C4-2B (cell line): ENCODE results near the gene VSIR.

Experiments
- H3K27ac ChIP-seq: fragments of 450-650 bp; 2 replicates; pipeline ENCODE4 v1.5.1; 2017
- ZFX ChIP-seq: fragments of 450-650 bp; IDR thresholded peaks from 2 replicates; pipeline ENCODE4 v1.6.1; 2017
- TF ChIP-seq, protein P1 (sequence below): fragments of 450-650 bp; conservative IDR thresholded peaks from 2 replicates; pipeline ENCODE4 v1.5.1; 2017; ENCODE audit warnings: mild to moderate bottlenecking

VSIR gene

DNA sequence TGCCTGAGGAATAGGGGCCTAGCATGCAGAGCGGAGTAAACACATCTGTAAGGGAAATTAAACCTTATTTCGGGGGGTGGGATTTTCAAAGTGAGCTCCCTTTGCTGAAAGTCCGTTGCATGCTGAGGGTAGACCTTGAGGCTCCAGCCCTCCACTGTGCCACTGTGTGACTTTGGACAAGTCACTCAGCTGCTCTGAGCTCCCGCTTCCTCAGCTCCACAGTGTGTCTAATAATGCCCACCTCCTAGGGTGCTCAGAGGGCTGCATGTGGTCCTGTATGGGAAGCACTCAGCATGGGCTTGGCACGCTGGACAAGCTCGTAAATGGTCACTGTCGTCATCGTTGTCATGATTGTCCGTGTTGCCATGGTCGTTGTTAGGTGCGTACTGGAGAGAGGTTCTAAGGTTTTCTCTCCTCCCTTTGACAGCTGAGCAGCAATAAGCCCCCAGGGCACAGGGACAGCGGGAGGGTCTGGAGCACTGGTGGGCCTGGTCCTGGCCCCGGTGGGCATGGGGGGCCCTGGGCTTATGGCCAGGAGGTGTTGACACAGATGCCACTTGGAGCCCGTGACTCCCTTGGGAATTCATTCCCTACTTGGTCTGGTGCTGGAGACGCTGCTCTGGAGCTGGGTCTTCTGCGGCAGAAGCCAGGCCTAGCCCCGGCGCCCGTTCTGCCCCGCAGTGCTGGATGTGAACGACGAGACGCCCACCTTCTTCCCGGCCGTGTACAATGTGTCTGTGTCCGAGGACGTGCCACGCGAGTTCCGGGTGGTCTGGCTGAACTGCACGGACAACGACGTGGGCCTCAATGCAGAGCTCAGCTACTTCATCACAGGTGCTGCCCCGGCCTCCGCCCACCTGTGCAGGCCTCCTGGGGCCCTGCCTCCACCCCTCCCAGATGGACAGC lies 66.9 kb downstream of the VSIR start:
- no peak overlapping the region for H3K27ac ChIP-seq
- TF ChIP-seq, protein P1, sequence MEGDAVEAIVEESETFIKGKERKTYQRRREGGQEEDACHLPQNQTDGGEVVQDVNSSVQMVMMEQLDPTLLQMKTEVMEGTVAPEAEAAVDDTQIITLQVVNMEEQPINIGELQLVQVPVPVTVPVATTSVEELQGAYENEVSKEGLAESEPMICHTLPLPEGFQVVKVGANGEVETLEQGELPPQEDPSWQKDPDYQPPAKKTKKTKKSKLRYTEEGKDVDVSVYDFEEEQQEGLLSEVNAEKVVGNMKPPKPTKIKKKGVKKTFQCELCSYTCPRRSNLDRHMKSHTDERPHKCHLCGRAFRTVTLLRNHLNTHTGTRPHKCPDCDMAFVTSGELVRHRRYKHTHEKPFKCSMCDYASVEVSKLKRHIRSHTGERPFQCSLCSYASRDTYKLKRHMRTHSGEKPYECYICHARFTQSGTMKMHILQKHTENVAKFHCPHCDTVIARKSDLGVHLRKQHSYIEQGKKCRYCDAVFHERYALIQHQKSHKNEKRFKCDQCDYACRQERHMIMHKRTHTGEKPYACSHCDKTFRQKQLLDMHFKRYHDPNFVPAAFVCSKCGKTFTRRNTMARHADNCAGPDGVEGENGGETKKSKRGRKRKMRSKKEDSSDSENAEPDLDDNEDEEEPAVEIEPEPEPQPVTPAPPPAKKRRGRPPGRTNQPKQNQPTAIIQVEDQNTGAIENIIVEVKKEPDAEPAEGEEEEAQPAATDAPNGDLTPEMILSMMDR = no peak

DNA sequence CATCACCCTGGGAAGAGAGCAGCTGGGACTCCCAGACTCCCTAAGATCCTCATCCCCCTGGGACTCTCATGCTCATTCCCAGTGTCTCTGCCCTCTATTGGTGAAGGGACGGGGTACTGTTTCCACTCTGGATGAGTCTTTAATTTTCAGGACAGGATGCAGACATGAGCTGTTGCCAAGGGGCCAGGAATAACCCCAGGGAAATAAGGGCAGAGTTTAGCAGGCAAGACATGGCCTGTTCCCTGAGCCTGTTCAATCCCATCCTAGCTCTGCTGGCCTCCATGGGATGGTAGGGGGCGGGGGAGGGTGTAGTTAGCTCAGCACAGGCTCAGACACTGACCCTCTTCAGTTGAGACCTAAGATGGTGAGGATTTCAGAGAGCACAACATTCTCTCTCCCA lies 67.7 kb downstream of the VSIR start:
- H3K27ac ChIP-seq = no peak overlapping the region
- TF ChIP-seq, protein P1 = no peak
- TF ChIP-seq ZFX = no peak

DNA sequence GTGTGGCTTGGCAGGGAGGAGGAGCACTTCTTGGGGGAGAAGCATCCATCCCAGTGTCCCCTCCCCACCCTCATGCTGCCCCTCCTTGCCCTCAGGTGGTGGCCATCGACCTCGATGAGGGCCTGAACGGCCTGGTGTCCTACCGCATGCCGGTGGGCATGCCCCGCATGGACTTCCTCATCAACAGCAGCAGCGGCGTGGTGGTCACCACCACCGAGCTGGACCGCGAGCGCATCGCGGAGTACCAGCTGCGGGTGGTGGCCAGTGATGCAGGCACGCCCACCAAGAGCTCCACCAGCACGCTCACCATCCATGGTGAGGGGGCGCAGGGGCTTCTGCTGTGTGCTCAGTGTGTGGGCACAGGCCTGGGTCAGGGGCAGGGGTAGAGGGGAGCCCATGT lies 68.5 kb downstream of the VSIR start:
- H3K27ac ChIP-seq = no peak overlapping the region
- TF ChIP-seq, protein P1 = no peak
- no peak for TF ChIP-seq ZFX

DNA sequence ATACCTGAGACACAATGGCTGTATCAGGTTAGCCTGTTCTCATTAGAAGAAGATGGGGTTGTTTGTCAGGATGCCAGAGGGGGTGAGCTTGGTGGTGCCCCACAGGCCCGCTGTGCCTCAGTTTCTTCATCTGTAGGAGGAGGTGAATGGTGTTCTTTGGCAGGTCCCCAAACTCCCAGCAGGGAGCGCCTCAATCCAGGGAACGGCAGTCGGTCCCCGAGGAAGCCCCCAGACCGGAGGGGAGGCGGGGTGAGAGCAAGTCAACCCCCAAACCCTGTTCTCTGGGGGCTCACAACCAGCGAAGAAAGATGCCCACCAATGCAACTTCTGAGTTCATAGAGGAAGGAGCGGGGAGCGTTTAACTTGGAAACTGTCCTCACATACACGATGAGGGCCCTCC lies 69.7 kb downstream of the VSIR start:
- no peak overlapping the region for H3K27ac ChIP-seq
- TF ChIP-seq, protein P1 = no peak
- TF ChIP-seq ZFX = no peak

DNA sequence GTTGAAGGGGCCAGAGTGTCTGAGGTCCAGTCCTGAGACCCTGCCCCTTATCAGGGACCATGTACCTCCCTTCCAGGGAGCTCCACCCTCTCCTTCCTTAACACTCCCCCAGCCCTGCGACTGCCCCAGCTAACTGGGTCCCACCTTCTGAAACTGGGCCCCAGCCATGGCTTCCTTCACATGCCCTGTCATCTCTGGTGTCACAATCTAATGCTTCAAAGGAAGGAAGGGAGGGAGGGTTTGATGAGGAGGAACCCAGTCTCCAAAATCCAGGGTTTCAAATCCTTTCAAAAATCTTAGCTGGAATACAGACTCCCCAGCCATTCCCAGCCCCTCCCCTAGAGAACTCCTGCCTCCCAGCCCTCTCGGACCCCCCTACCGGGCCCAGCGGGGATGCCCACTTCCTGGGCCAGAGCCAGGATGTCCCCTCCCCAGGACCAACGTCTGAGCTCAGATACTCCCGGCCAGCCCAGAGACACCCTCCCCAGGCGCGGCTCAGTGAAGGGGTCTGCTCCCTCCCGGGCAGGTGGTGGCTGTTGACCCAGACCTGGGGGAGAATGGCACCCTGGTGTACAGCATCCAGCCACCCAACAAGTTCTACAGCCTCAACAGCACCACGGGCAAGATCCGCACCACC lies 71.7 kb downstream of the VSIR start:
- no peak for TF ChIP-seq ZFX
- TF ChIP-seq, protein P1 = no peak
- H3K27ac ChIP-seq = no peak overlapping the region

DNA sequence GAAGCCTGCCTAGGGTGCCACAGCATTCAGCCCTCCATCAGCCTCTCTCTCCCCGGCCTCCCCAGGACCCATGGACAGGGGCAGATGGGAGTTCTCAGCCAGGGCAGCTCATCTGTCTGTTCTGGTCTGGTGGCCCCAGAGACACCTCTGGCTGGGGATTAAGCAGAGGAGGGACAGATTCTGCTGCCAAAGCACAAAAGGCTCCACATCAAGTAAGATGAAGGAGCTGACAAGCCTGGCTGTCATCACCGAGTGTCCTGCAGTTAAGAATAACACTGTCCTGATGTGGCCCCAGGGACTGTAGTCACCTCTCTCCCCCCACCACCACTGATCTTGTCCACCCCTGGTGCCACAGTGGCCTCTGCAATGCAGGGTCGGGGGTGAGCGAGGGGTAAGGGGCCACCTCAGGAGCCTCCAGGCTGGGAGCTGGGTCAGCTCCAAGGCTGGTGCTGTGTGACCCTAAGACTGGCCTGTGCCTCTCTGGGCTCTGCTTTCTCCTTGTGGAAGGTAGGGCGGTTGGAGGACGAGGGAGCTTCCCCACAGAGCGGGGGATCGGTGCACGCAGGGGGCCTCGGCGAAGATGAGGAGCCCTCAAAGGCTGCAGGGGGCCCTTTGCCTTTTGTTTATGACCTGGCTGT lies 72.5 kb downstream of the VSIR start:
- no peak overlapping the region for H3K27ac ChIP-seq
- TF ChIP-seq, protein P1 = no peak
- no peak for TF ChIP-seq ZFX

DNA sequence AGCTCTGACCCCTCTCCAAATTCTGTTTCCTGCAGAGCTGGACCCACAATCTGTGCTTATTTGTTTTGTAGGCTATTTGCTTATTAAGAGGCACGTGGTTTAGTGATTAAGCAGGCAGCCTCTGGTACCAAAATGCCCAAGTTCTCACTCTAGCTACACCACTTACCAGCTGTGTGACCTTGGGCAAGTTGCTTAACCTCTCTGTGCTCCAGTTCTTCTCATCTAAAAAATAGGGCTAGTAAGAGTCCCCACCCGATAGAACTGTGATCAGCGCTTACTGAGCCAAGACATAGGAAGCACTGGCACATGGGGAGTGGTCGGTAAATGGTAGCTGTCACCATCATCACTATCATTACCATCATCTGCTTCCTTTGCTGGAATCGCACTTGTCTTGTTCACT lies 74.6 kb downstream of the VSIR start:
- no peak overlapping the region for H3K27ac ChIP-seq
- TF ChIP-seq ZFX = no peak
- TF ChIP-seq, protein P1 = no peak
